Kidney epithelial cell (primary cell): ENCODE data around the gene KIAA1958. TPM values are rescaled to one million over a fixed set of nuclear protein-coding genes. Genes with fewer than 3 reads are reported as not detected.

Experiments
- DNase-seq: peaks from one replicate; pipeline ENCODE4 v3.0.0-alpha.2; 2010; ENCODE audit warnings: low read depth
- H3K27me3 ChIP-seq: 2 replicates; pipeline ENCODE4 v1.6.0; 2011; ENCODE audit warnings: low read length; ENCODE audit not compliant: control insufficient read depth, insufficient read depth
- H3K36me3 ChIP-seq: 2 replicates; pipeline ENCODE4 v1.5.1; 2011; ENCODE audit warnings: low read length; ENCODE audit not compliant: control insufficient read depth, insufficient read depth
- H3K4me3 ChIP-seq: 2 replicates; pipeline ENCODE4 v1.5.1; 2011; ENCODE audit warnings: low read depth, mild to moderate bottlenecking, control low read depth, low read length
- total RNA-seq: library from RNA; depleted of rRNA; stranded (reverse); fragments of >200 nt; gene quantifications from 2 replicates; pipeline ENCODE4 v1.2.3, GENCODE V29; 2015
- TF ChIP-seq, protein P1 (sequence below): IDR thresholded peaks from 2 replicates; pipeline ENCODE4 v1.5.1; 2011; ENCODE audit warnings: mild to moderate bottlenecking, moderate library complexity, low read length, control low read depth, inconsistent platforms; ENCODE audit not compliant: insufficient read depth, poor library complexity, severe bottlenecking

KIAA1958 gene
- total RNA-seq, 1 donor from 2014 or later, result 7.5 TPM

DNA sequence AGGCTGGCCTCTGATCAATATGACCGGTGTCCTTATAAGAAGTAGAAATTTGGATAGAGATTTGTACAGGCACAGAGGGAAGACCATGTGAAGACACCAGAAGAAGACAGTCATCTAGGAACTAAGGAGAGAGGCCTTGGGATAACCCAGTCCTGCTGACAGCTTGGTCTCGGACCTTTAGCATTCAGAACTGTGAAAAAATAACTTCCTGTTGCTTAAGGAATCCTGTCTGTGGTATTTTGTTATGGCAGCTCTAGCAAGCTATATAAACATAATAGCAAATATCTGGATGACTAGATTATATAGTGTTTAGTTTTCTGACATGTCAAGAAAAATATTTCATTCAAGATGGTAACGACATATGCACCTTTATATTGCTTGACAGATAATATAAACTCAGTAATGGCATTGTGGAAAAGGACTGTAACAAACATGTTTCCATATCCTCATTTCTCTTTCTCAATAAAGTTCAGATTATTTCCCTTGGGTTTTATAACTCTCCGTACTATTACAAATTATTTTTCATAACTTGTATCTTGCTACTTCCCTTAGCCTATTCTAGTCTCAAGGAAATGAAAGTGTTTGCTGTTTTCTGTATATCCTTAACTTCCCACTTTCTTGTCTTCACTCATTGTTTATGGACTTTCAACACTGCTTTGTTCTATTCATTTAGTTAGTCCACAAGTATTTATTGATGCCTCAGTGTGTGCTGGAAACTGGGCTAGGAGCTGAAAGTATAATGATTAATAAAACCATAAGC lies 62.4 kb downstream of the KIAA1958 start:
- no peak overlapping the region for H3K4me3 ChIP-seq
- TF ChIP-seq, protein P1, sequence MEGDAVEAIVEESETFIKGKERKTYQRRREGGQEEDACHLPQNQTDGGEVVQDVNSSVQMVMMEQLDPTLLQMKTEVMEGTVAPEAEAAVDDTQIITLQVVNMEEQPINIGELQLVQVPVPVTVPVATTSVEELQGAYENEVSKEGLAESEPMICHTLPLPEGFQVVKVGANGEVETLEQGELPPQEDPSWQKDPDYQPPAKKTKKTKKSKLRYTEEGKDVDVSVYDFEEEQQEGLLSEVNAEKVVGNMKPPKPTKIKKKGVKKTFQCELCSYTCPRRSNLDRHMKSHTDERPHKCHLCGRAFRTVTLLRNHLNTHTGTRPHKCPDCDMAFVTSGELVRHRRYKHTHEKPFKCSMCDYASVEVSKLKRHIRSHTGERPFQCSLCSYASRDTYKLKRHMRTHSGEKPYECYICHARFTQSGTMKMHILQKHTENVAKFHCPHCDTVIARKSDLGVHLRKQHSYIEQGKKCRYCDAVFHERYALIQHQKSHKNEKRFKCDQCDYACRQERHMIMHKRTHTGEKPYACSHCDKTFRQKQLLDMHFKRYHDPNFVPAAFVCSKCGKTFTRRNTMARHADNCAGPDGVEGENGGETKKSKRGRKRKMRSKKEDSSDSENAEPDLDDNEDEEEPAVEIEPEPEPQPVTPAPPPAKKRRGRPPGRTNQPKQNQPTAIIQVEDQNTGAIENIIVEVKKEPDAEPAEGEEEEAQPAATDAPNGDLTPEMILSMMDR, result no peak
- H3K27me3 ChIP-seq, result no peaks in the 10 kb centered on the region
- H3K36me3 ChIP-seq, result no peaks in the 10 kb centered on the region
- DNase-seq, result no peak

- H3K27me3 ChIP-seq, result no peaks in the 10 kb centered on the region
- no peak for DNase-seq
- no peak overlapping the region for H3K4me3 ChIP-seq
- H3K36me3 ChIP-seq, result no peaks in the 10 kb centered on the region
- TF ChIP-seq, protein P1, result no peak
These were observed 63.9 kb downstream of the KIAA1958 start for GRCh38 chr9:112550531-112550930.

GRCh38 chr9:112551641-112552040 lies 65.0 kb downstream of the KIAA1958 start:
- Histone ChIP-seq H3K27me3 (no peaks in the 10 kb centered on the region), H3K36me3 (no peaks in the 10 kb centered on the region), H3K4me3 (no peak overlapping the region)
- DNase-seq, result no peak
- TF ChIP-seq, protein P1, result no peak

DNA sequence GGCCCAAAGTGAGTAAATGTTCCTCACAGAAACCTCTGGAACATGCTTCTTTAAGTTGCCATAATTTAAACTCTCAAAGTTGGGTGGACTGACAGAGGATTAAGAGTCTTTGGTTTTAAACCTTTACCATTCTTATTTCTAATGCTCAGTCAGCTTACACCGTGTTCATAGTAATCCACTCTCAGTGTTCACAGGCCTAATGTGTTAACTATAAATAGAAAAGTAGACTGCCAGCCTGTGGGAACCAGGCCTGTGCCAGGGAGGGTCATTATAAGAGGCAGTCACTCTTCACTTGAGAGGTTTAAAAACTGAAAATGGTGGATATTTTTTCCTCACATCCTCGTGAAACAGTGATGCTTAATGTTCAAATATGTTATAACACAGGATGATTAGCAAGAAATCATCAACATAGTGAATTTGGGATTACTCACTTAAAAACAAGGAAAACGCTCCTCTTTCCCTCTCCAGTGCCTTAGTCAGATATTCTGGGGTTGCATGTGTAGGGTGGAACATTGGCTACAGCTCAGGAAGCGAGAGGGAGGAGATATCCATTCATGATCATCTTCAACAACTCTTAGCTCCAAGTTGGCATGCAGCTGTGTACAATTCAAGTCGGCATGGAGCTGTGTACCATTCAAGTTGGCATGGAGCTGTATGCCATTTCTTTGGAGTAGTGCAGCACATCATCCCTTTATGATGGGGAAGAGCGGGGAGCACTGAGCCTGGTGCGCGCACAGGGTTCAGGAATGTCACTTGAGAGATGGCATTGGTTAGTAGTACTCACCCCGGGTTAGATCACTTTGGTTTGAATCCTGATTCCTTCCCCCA lies 65.8 kb downstream of the KIAA1958 start:
- no peak for DNase-seq
- TF ChIP-seq, protein P1, result no peak
- Histone ChIP-seq H3K4me3 (no peak overlapping the region), H3K36me3 (no peaks in the 10 kb centered on the region), H3K27me3 (no peaks in the 10 kb centered on the region)

DNA sequence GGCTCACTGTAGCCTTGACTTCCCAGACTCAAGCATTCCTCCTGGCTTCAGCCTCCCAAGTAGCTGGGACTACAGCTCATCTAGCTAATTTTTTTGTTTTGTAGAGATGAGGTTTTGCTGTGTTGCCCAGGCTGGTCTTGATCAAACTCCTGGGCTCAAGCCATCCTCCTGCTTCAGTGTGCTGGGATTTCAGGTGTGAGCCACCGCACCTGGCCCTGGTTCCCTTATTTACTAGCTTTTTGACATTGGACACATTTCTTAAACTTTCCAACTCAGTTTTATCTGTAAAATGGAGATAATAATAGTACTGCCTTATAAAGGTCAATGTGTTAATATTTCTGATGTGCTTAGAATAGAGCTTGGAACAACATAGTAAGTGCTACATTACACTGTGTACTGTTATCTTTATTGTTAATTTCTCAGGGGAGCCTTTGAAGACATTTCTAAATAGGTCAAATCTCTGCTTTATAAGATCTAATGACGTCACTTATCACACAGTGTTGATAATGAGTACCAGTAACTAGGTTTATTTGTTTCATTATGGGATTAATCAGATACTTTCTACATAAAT lies 66.7 kb downstream of the KIAA1958 start:
- Histone ChIP-seq H3K4me3 (no peak overlapping the region), H3K27me3 (no peaks in the 10 kb centered on the region), H3K36me3 (no peaks in the 10 kb centered on the region)
- no peak for DNase-seq
- TF ChIP-seq, protein P1, result no peak
